GM12878 (cell line): ENCODE measurements around the gene DDRGK1. TPM values are rescaled to one million over a fixed set of nuclear protein-coding genes. Genes with fewer than 3 reads are reported as not detected.

Experiments used
- CHD4 ChIP-seq: fragments of 200-600 bp; sonication (generic); IDR thresholded peaks from 2 replicates; pipeline ENCODE4 v1.6.1; 2016; ENCODE audit warnings: mild to moderate bottlenecking
- CUX1 ChIP-seq: IDR thresholded peaks from 2 replicates; pipeline ENCODE4 v1.6.1; 2012; ENCODE audit warnings: improper control_type of control experiment, low read depth, low read length; ENCODE audit not compliant: insufficient replicate concordance
- E2F8 ChIP-seq: fragments of 450-650 bp; IDR thresholded peaks from 2 replicates; pipeline ENCODE4 v1.6.1; 2018; ENCODE audit warnings: mild to moderate bottlenecking, low read depth, moderate library complexity; ENCODE audit not compliant: partially characterized antibody
- MXI1 ChIP-seq: fragments of 150-350 bp; IDR thresholded peaks from 2 replicates; pipeline ENCODE4 v1.6.1; 2011; ENCODE audit warnings: low read depth, mild to moderate bottlenecking, inconsistent platforms, low read length, improper control_type of control experiment
- MYC ChIP-seq: IDR thresholded peaks from 2 replicates; pipeline ENCODE4 v1.6.1; 2011; ENCODE audit warnings: mild to moderate bottlenecking, low read length, moderate library complexity, inconsistent platforms; ENCODE audit not compliant: insufficient read depth, insufficient replicate concordance, insufficient read length, severe bottlenecking
- NR2C1 ChIP-seq: fragments of 450-650 bp; IDR thresholded peaks from 2 replicates; pipeline ENCODE4 v1.6.1; 2017; ENCODE audit warnings: antibody characterized with exemption, mild to moderate bottlenecking, moderate library complexity
- PKNOX1 ChIP-seq: fragments of 450-650 bp; IDR thresholded peaks from 2 replicates; pipeline ENCODE4 v1.6.1; 2016; ENCODE audit warnings: mild to moderate bottlenecking
- RB1 ChIP-seq: fragments of 450-650 bp; formaldehyde crosslinking; IDR thresholded peaks from 2 replicates; pipeline ENCODE4 v1.6.1; 2017; ENCODE audit warnings: mild to moderate bottlenecking, borderline replicate concordance
- TAF1 ChIP-seq: IDR thresholded peaks from 2 replicates; pipeline ENCODE4 v1.6.1; 2011; ENCODE audit warnings: mild to moderate bottlenecking, low read depth, low read length, borderline replicate concordance
- ZBED1 ChIP-seq: IDR thresholded peaks from 2 replicates; pipeline ENCODE4 v1.6.1; 2016; ENCODE audit warnings: borderline replicate concordance
- ZBTB40 ChIP-seq: fragments of 450-650 bp; IDR thresholded peaks from 2 replicates; pipeline ENCODE4 v1.6.1; 2016; ENCODE audit warnings: mild to moderate bottlenecking, moderate library complexity, borderline replicate concordance
- ZSCAN29 ChIP-seq: fragments of 450-650 bp; IDR thresholded peaks from 2 replicates; pipeline ENCODE4 v1.6.1; 2017; ENCODE audit warnings: mild to moderate bottlenecking, moderate library complexity
- polyA plus RNA-seq, 11 experiments: library from polyadenylated mRNA; depleted of rRNA in 4 of 11; unstranded in 6 of 11; stranded (reverse) in 5 of 11; fragments of >200 nt; fragmentation: Nextera tagmentation in 4 of 11; fragmentation: Illumina TruSeq in 1 of 11; extraction: Ambion mirVana in 4 of 11; extraction: Trizol in 1 of 11; gene quantifications; 1 replicate in 1 of 11; 2 replicates in 10 of 11; pipeline versions ENCODE4 v1.2.1 to v1.2.3, GENCODE V29; 2011 to 2016; ENCODE audit warnings: inconsistent platforms in 2 of 11, missing spikeins in 2 of 11, low read depth in 1 of 11
- total RNA-seq, 4 experiments: library from RNA; depleted of rRNA in 3 of 4; stranded (reverse); fragments of >200 nt in 3 of 4; fragmentation: Illumina TruSeq in 1 of 4; extraction: Trizol in 1 of 4; gene quantifications; 2 replicates each; pipeline versions ENCODE4 v1.2.1 to v1.2.3, GENCODE V29; 2013 to 2021

Gene DDRGK1
- total and polyA plus RNA-seq, 10 of the 15 experiments (the other 5 are each of a cell fraction or from before 2014, with no cell fraction given) = 4.0 to 55.2 (median 39.7) TPM

GRCh38 chr20:3209257-3209945 is 4.9 kb upstream of the DDRGK1 start, which contains the start of gene ITPA (continued):
- TF ChIP-seq E2F8 = peak; percentile 62
- TF ChIP-seq MXI1 = peak; percentile 91
- TF ChIP-seq RB1 = no peak
- TF ChIP-seq ZSCAN29 = no peak
- TF ChIP-seq CHD4 = no peak
- TF ChIP-seq PKNOX1 = 0 out of 2 replicates have a peak, but pooled peaks have one; percentile 26
- peak; percentile 81 for TF ChIP-seq MYC
- TF ChIP-seq ZBTB40 = peak; percentile 93
- TF ChIP-seq CUX1 = no peak
- TF ChIP-seq ZBED1 = no peak
- peak; percentile 79 for TF ChIP-seq NR2C1
- peak; percentile 60; the same call in 1 of the 2 replicates for TF ChIP-seq TAF1
